ENCODE results near the gene MEX3A.
A peak's percentile ranks its signal among the peaks of the same experiment; 100 is the strongest.
"Not testable (repeated sequence)": the region's sequence is repeated elsewhere in the genome, so short reads cannot be mapped to it uniquely, and the experiment has no call there.

The MEX3A gene

GRCh38 chr1:156053768-156054499, 28.3 kb downstream of the MEX3A start, which contains the start of gene UBQLN4:
UBQLN4 (minus strand) TSS chr1:156053798; CDS start chr1:156053701, 97 bp downstream.
- peak; percentile 82 for DNase-seq

- DNase-seq = peak; percentile 76
Measured at GRCh38 chr1:156052862-156053767, 29.1 kb downstream of the MEX3A start.

- DNase-seq = no peak
Measured at GRCh38 chr1:156051011-156051725, 31.1 kb downstream of the MEX3A start.

GRCh38 chr1:156050376-156050775, 31.9 kb downstream of the MEX3A start:
- no peak for DNase-seq

GRCh38 chr1:156048663-156049258, 33.5 kb downstream of the MEX3A start:
- no peak for DNase-seq

- DNase-seq = no peak
Measured at GRCh38 chr1:156045076-156045475, 37.2 kb downstream of the MEX3A start.

GRCh38 chr1:156042828-156043227, 39.4 kb downstream of the MEX3A start:
- no peak for DNase-seq

GRCh38 chr1:156034991-156035390, 47.3 kb downstream of the MEX3A start:
- DNase-seq = not testable (repeated sequence)

GRCh38 chr1:156033011-156033410, 49.3 kb downstream of the MEX3A start:
- DNase-seq = no peak

- DNase-seq = no peak
Measured at GRCh38 chr1:156026588-156026987, 55.7 kb downstream of the MEX3A start.

GRCh38 chr1:156025876-156026275, 56.4 kb downstream of the MEX3A start:
- DNase-seq = no peak

- DNase-seq = no peak
Measured at GRCh38 chr1:156024801-156025200, 57.5 kb downstream of the MEX3A start.

All from activated CD8-positive, alpha-beta memory T cell treated with anti-CD3 and anti-CD28 coated beads, Interleukin-2, amount 50 U/mL, for 4 hours (primary cell).